ENCODE results near the gene ANGPTL4.

ANGPTL4 gene

GRCh38 chr19:8332976-8333766 is 30.8 kb upstream of the ANGPTL4 start:
- Histone ChIP-seq H3K4me3 (ENCODE audit: insufficient read depth, low read length, poor library complexity, severe bottlenecking) (no peak overlapping the region), H3K9me2 (replicated peaks; ENCODE audit: insufficient read depth, low read length) (no peaks in the 10 kb centered on the region), H3F3A (ENCODE audit: insufficient read depth) (no peaks in the 10 kb centered on the region), H3K9me3 (ENCODE audit: insufficient read depth, low read length) (no peaks in the 10 kb centered on the region), H3K79me2 (ENCODE audit: insufficient read depth, low read length) (no peaks in the 10 kb centered on the region), H3K27me3 (ENCODE audit: low read length) (no peaks in the 10 kb centered on the region), H3K9ac (ENCODE audit: low read length) (no peak overlapping the region), H4K20me1 (ENCODE audit: low read depth, low read length) (no peaks in the 10 kb centered on the region), H3K36me3 (ENCODE audit: low read length) (no peaks in the 10 kb centered on the region), H2AFZ (ENCODE audit: low read depth, low read length, severe bottlenecking) (no peak overlapping the region), H3K27ac (ENCODE audit: low read depth, low read length) (no peak overlapping the region), H3K4me2 (ENCODE audit: low read depth, low read length, poor library complexity, severe bottlenecking) (no peak overlapping the region)
- TF ChIP-seq, protein P1, sequence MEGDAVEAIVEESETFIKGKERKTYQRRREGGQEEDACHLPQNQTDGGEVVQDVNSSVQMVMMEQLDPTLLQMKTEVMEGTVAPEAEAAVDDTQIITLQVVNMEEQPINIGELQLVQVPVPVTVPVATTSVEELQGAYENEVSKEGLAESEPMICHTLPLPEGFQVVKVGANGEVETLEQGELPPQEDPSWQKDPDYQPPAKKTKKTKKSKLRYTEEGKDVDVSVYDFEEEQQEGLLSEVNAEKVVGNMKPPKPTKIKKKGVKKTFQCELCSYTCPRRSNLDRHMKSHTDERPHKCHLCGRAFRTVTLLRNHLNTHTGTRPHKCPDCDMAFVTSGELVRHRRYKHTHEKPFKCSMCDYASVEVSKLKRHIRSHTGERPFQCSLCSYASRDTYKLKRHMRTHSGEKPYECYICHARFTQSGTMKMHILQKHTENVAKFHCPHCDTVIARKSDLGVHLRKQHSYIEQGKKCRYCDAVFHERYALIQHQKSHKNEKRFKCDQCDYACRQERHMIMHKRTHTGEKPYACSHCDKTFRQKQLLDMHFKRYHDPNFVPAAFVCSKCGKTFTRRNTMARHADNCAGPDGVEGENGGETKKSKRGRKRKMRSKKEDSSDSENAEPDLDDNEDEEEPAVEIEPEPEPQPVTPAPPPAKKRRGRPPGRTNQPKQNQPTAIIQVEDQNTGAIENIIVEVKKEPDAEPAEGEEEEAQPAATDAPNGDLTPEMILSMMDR (IDR thresholded peaks at IDR 0.05; ENCODE audit: insufficient read depth, low read length, poor library complexity, severe bottlenecking), result no peak

- Histone ChIP-seq H3K4me2 (ENCODE audit: low read depth, low read length, poor library complexity, severe bottlenecking) (no peak overlapping the region), H4K20me1 (ENCODE audit: low read depth, low read length) (no peaks in the 10 kb centered on the region), H3K4me3 (ENCODE audit: insufficient read depth, low read length, poor library complexity, severe bottlenecking) (no peak overlapping the region)
These were observed 30.0 kb upstream of the ANGPTL4 start for GRCh38 chr19:8333767-8334457.

GRCh38 chr19:8334458-8335342 is 29.3 kb upstream of the ANGPTL4 start:
- peak overlapping the region; percentile 35 for H3K4me3 ChIP-seq (ENCODE audit: insufficient read depth, low read length, poor library complexity, severe bottlenecking)
- H3K4me2 ChIP-seq (ENCODE audit: low read depth, low read length, poor library complexity, severe bottlenecking), result peak overlapping the region; percentile 51

More at GRCh38 chr19:8333767-8334457, 30.0 kb upstream of the ANGPTL4 start:
- no peaks in the 10 kb centered on the region for H3K9me3 ChIP-seq (ENCODE audit: insufficient read depth, low read length)
- no peaks in the 10 kb centered on the region for H3K27me3 ChIP-seq (ENCODE audit: low read length)
- H3K9me2 ChIP-seq (replicated peaks; ENCODE audit: insufficient read depth, low read length), result no peaks in the 10 kb centered on the region
- no peak overlapping the region for H3K9ac ChIP-seq (ENCODE audit: low read length)
- H3F3A ChIP-seq (ENCODE audit: insufficient read depth), result no peaks in the 10 kb centered on the region
- no peak for TF ChIP-seq EZH2phosphoT487 (conservative IDR thresholded peaks at IDR 0.05; ENCODE audit: low read length)
- H3K79me2 ChIP-seq (ENCODE audit: insufficient read depth, low read length), result no peaks in the 10 kb centered on the region
- no peak overlapping the region for H2AFZ ChIP-seq (ENCODE audit: low read depth, low read length, severe bottlenecking)
- H3K27ac ChIP-seq (ENCODE audit: low read depth, low read length), result no peak overlapping the region
- H3K36me3 ChIP-seq (ENCODE audit: low read length), result no peaks in the 10 kb centered on the region

More at GRCh38 chr19:8334458-8335342, 29.3 kb upstream of the ANGPTL4 start:
- Histone ChIP-seq H4K20me1 (ENCODE audit: low read depth, low read length) (no peaks in the 10 kb centered on the region), H3K79me2 (ENCODE audit: insufficient read depth, low read length) (no peaks in the 10 kb centered on the region), H3K9me2 (replicated peaks; ENCODE audit: insufficient read depth, low read length) (no peaks in the 10 kb centered on the region), H3K27me3 (ENCODE audit: low read length) (no peaks in the 10 kb centered on the region), H3F3A (ENCODE audit: insufficient read depth) (no peaks in the 10 kb centered on the region), H2AFZ (ENCODE audit: low read depth, low read length, severe bottlenecking) (no peak overlapping the region), H3K9me3 (ENCODE audit: insufficient read depth, low read length) (no peaks in the 10 kb centered on the region), H3K27ac (ENCODE audit: low read depth, low read length) (no peak overlapping the region), H3K9ac (ENCODE audit: low read length) (peak overlapping the region; percentile 32; the same call in 1 of the 2 replicates), H3K36me3 (ENCODE audit: low read length) (no peaks in the 10 kb centered on the region)
- TF ChIP-seq, protein P1 (IDR thresholded peaks at IDR 0.05; ENCODE audit: insufficient read depth, low read length, poor library complexity, severe bottlenecking), result no peak
- TF ChIP-seq EZH2phosphoT487 (conservative IDR thresholded peaks at IDR 0.05; ENCODE audit: low read length), result no peak
